Fibroblast of pulmonary artery (primary cell): Measurements from ENCODE around the gene DRAP1.
A peak's percentile ranks its signal among the peaks of the same experiment; 100 is the strongest.

Experiments
- DNase-seq: peaks from one replicate; pipeline ENCODE4 v3.0.0-alpha.2; 2010; ENCODE audit warnings: low read depth
- H3K4me3 ChIP-seq: replicated peaks from 2 replicates; pipeline ENCODE4 v1.5.1; 2011; ENCODE audit warnings: low read depth, mild to moderate bottlenecking, control low read depth, low read length, moderate library complexity
- CTCF ChIP-seq: IDR thresholded peaks from 2 replicates; pipeline ENCODE4 v1.5.1; 2011; ENCODE audit warnings: mild to moderate bottlenecking, control low read depth, low read length, inconsistent platforms; ENCODE audit errors: missing control alignments

The DRAP1 gene

GRCh38 chr11:65919573-65920371, 546 bp downstream of the DRAP1 start:
- DNase-seq: no peak
- H3K4me3 ChIP-seq: peak overlapping the region; percentile 78
- TF ChIP-seq CTCF: no peak

- no peak for TF ChIP-seq CTCF
- no peak for DNase-seq
- peak overlapping the region; percentile 78 for H3K4me3 ChIP-seq
These were observed 1.2 kb downstream of the DRAP1 start for GRCh38 chr11:65920372-65920802.

GRCh38 chr11:65921033-65921555, 1.9 kb downstream of the DRAP1 start:
- no peak for TF ChIP-seq CTCF
- DNase-seq: no peak
- H3K4me3 ChIP-seq: peak overlapping the region; percentile 10

- DNase-seq: no peak
- H3K4me3 ChIP-seq: no peak overlapping the region
- no peak for TF ChIP-seq CTCF
These were observed 2.6 kb downstream of the DRAP1 start for GRCh38 chr11:65921876-65922275.

GRCh38 chr11:65922565-65922964, 3.3 kb downstream of the DRAP1 start:
- no peak for DNase-seq
- no peak for TF ChIP-seq CTCF
- no peak overlapping the region for H3K4me3 ChIP-seq

- H3K4me3 ChIP-seq: no peak overlapping the region
- no peak for TF ChIP-seq CTCF
- DNase-seq: no peak
These were observed 6.2 kb downstream of the DRAP1 start for GRCh38 chr11:65925397-65925796.
